Measurements from ENCODE around the gene SNU13.
"Not testable (repeated sequence)": the region's sequence is repeated elsewhere in the genome, so short reads cannot be mapped to it uniquely, and the experiment has no call there.

The SNU13 gene

DNA sequence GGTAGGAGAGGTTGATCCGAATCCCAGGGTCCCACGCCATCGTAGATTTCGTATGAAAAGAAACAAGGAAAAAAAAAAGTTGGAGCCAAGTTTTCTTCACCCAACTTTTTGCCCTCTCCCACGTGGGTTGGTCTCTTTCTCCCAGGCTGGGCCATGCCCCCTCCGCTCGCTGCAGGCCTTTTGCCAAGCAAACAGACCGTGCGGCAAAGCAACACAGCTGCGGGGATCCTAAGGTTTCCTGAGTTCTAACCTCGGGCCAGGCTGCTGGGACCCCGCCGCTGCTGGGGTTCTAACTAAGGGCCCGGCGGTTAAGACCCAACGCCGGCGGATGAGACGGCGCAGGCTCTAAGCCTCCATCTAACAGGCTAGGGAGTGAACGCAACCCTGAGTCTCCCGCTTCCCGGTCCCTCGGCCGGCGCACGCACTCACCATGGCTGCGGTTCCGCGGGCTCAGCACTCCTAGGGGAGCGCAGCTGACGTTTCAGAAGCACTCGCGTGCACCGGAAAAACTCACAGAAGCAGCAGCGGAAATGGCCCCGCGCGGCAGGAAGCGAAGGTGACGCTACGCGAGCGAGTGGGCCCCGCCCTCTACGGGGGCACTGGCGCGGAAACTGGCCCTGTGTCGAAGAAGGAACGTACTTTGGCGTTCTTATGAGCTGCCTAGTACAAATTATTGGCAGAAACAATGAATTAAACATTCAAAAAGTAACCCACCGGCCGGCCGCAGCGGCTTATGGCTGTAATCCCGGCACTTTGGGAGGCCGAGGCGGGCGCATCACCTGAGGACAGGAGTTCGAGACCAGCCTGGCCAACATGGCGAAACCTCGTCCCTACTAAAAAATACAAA lies at the start of gene SNU13:
SNU13 (minus strand) TSS at position 503 of the 847 bp plus-strand sequence; CDS start at position 432, 71 bp downstream.
- FAIRE-seq: no peak

DNA sequence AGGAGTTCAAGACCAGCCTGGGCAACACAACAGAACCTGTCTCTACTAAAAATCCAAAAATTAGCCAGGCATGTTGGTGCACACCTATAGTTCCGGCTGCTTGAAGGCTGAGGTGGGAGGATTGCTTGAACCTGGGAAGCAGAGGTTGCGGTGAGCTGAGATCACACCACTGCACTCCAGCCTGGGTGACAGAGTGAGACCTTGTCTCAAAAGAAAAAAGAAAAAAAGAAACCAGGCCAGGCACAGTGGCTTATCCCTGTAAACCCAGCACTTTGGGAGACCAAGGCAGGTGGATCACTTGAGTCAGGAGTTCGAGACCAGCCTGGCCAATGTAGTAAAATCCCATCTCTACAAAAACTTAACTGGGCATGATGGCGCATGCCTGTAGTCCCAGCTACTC lies 44.6 kb upstream of the SNU13 start:
- not testable (repeated sequence) for FAIRE-seq

DNA sequence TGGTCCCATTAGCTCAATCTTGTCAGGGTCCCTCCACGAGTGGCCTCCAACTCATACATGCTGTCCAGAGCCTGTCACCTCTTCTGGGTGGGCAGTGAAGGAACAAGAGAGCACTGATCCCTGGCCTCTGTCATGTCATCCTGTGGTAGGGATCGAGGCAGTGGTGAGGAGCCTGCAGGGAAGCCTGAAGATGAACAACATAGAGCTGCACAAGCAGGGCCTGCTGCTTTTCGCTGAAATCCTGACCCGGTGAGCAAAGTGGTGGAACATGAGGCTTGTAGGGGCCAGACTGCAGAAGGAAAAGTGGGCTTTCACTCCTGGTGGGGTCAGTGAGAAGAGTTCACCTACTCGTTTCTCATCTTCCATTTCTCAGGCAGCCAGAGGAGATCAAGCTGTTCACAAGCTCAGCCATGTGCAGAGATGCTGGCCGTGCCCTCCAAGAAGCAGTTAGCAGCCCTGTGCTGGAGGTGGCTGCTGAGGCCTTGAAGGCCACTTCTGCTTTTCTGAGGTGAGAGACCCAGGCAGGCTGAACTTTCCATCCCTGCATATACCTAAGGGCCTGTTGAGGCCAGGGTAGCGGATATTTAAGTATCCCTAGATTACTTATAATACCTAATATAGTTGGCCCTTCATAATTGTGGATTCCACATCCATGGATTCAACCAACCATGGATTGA lies 43.6 kb upstream of the SNU13 start:
- FAIRE-seq: no peak

DNA sequence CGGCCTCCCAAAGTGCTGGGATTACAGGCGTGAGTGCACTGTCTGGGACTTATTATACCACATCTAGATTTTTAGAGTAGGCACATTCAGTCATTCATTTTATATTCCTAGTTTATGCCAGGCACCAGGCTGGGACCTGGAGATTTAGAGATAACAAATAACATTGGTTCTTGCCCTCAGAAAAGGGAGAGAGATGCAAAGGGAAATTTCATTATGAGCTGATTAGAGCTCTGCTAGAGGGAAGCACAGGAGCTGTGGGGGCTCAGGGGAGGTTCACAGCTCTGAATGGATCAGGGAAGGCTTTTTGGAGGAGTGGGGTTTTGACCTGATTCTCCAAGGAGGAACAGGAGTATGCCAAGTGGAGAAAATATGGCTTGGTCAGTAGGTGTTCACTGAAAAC lies 42.9 kb upstream of the SNU13 start:
- FAIRE-seq: no peak

DNA sequence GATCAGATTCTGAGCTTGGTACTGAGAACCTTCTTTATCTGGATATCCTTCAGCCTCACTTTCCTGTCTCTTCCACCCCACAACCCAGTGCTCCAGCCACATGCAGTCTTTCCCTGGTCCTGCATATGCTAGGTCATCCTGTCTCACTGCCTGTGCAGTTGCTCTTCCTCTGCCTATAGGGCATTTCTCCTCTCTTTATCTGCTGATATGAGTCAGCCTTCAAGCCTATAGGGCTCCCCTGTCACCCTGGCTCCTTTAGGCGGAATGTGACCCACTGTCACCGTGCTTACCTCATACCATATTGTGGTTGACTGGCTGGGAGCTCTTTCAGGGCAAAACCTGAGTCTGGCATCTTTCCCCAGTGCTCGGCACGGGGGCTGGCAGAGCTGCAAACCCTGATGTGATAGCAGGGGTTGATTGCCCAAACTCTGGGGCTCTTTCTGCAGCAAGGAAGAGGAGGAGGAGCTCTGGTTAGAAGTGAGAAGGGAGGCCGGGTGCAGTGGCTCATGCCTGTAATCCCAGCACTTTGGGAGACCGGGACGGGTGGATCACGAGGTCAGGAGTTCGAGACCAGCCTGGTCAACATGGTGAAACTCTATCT lies 36.9 kb upstream of the SNU13 start:
- FAIRE-seq: no peak

DNA sequence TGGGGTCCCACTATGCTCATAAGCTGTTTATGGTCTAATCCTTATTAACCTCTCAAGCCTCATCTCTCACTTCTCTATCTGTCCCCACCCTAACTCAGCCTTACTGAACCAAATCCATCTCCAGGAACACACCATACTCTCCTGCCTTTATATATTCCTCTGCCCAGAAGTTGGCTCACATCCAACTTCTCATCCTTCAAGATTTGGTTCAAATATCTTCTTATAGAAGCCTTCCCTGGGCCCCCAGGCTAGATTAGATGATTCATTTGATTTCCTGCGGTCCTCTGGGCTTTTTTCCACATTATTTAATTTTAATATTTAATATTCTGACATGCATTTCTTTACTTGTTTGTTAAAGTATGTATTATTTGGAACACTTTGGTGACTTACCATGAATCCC lies 33.8 kb upstream of the SNU13 start:
- FAIRE-seq: no peak

DNA sequence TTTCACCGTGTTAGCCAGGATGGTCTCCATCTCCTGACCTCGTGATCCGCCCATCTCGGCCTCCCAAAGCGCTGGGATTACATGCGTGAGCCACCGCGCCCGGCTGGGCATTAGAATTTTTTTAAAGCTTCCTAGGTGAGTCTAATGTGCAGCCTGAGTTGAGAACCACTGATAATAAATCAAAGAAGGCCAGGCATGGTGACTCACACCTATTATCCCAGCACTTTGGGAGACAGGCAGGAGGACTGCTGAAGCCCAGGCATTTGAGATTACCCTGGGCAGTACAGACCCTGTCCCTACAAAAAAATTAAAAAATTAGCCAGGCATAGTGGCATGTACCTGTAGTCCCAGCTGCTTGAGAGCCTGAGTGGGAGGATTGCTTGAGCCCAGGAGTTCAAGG lies 24.3 kb upstream of the SNU13 start:
- FAIRE-seq: no peak

DNA sequence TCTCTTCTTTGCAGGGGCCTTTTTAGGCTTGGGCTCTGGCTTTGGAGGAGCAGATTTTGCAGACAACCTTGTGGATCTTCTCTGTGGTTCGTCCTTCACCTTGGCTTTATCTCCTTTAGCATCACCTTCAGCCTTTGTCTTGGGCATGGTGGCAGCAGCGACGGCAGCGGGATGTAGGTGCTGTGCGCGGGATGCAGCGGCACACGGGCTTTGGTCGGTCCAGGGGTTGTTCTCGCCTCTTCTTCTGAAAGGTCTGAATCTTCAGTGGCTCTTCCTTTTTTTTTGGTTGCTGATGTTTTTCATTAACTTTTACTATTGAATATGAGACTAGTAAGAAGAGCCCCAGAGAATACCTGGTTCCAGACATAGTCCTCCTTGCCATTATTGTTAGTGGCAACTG lies 20.7 kb upstream of the SNU13 start:
- FAIRE-seq: no peak

DNA sequence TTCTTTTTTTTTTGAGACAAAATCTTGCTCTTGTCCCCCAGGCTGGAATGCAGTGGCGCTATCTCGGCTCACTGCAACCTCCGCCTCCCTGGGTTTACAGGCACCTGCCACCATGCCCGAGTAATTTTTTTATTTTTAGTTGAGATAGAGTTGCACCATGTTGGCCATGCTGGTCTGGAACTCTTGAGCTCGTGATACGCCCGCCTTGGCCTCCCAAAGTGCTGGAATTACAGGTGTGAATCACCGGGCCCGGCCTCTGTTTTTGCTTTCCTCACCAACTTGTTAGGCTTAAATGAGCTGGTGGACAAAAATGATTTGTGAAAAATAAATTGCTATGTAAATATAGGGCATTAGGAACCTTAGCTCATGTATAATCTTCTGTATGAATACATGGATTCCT lies 14.1 kb upstream of the SNU13 start:
- FAIRE-seq: no peak

DNA sequence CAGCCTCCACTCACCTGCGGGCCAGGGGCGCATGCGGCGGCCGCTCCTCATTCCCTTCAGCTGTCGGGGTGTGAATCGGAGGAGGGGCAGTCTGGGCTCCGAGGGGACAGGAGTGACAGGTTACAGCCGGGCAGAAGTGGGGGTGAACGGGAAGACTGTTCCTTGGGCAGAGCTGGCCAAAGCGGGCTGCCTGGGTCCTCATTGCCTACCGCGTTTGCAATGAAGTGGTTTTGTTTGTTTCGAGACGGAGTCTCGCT lies 11.4 kb upstream of the SNU13 start:
- no peak for FAIRE-seq

DNA sequence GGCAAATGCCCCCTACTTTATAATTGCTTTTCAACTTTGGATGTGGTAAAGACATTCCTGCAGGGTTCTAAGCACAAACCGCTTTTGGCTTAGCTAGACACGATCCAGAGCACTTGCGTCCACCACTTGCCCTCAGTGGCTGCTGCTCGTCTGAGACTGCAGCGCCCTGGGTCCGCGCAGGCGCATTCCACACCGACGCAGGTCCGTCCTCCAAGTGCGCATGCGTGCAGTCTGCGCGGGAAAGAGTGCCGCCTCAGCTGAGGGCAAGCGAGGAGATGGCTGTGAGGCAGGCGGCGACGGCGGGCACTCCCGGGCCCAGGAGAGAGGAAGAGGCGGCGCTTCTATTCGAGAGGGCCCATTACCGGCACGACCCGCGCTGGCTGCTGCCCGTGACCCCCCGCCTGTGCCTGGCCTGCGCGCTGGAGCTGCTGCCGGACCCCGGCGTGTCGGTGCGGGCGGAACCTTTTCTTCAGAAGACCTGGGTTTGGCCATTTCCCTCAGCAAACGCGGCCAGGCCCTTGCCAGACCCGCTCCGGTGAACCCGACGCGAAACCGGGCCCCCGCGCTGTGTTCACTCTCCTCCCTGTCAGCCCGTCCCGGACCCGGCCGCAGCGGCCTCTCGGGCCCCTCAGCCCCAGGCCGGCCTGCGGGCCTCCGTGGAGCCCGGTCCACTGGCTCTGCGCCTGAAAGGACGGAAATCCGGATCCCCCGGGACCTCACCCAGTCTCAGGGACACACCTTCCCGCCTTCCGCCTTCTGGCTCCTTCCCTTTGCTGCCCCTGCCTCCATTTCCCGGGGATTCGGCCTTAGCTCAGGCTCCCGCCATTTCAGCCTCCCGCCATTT lies 10.8 kb upstream of the SNU13 start, which contains the start of gene MEI1:
MEI1 (plus strand) TSS at position 240 of the 844 bp plus-strand sequence; CDS start at position 276, 36 bp downstream.
- FAIRE-seq: no peak

DNA sequence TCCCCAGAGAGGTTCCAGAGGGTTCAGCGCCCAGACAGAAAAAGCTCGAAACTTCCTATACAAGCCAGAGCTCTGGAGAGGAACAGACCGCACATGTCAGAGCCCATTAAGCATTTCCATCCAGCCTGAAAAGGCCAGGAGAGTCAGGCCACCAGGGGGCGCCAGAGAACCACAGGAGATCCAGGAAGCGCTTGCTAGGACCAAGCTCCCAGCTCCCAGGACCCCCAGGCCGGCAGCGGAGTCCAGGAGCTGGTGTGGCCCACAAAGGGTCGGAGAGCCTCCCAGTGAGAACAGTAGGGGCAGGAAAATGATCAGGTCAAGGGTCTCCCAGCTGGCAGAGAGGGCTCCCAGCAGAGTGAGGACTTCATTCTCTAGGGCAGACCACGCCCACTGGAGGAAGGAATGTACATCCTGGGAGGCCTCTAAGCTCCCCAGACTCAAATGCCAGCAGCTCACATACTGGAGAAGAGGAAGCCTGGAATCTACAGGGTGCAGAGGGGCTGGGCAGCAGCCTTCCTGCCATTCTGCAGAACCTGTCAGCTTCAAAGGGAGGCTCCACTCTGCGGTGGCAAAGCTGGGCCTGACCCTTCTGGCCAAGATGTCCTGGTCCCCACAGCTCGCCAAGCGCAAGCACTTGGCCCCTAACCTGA lies 8.6 kb upstream of the SNU13 start:
- no peak for FAIRE-seq

DNA sequence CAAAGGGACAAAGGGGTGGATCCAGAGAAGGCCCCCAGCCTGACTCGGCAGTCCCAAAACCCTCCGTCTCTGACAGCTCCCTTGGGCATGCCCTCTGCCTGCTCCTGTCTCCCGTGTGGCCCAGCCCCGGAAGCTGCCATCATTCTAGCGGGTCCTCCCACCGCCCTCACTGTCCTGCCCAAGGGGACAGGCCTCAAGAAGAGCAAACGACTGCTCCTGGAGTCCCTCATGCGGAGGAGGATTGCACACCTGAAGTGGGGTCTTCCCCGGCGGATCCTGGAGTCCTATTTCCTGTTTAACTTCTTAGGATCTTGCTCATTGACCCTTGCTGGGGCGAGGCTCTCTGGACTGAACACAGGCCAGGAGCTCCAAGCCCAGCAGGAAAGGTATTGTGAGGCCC lies 8.0 kb upstream of the SNU13 start:
- no peak for FAIRE-seq

DNA sequence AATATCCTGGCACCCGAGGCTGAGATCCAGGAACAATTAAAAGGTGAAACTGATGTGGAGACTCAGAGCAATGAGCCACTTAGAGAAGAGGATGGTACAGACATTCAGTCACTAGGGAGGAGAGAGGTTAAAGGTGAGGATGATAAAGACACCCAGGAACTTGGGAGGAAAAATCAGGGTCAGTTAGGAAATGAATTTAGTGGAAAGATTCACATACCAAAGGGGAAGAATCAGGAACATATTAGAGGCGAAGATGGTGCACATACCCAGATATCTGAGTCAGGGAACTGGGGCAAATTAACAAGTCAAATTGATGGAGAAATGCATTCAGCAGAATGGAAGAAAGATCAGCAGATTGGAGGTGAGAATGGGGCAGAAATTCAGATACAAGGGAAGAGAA lies 6.5 kb upstream of the SNU13 start:
- no peak for FAIRE-seq

DNA sequence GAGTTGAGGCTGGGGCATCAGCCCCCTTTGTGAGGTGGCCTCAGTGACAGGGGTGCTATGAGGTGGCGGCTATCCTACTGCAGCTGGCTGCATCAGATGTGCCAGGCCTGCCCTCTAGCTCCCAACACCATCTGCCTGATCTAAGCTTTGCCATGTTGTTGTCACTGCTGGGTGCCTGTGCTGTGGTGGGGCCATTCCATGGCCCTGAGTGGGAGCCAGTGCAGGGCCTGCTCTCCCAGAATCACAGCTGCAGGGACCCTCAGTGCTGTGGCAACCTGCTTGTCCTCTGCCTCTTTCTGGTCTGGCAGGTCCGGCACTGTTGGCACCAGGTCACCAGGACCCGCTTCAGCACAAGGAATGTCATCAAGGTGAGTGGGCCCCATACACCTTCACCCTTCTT lies 1.8 kb upstream of the SNU13 start:
- no peak for FAIRE-seq

DNA sequence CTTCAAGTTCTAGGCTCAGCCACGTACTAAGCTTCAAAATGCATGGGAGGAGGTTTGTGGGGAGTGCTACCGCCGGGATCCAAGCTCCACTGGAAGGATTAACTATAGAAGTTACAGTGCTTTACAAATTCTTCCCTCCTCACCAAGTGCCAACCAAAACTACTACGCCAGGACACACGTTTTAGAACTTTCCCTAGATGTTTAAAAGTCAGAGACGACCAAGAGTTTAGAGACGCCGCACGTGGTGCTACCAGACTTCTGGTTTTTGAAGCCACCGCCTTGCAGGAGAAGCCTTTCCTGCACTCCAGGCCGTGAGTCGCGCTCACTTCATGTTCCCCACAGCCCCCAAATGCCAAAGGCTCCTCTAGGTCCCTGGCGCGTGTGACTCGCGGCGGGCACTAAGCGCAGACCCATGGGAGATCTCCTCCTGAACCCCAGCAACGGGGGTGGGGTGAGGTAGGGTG lies 734 bp downstream of the SNU13 start:
- no peak for FAIRE-seq

DNA sequence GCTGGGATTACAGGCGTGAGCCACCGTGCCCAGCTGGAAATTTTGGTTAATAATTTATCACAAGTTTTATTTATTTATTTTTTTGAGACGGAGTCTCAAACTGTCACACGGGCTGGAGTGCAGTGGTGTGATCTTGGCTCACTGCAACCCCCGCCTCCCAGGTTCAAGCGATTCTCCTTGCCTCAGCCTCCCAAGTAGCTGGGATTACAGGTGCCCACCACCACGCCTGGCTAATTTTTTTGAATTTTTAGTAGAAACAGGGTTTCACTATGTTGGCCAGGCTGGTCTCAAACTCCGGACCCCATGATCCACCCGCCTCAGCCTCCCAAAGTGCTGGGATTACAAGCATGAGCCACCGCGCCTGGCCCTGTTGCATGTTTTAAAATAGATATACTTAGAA lies 1.8 kb downstream of the SNU13 start:
- FAIRE-seq: not testable (repeated sequence)

DNA sequence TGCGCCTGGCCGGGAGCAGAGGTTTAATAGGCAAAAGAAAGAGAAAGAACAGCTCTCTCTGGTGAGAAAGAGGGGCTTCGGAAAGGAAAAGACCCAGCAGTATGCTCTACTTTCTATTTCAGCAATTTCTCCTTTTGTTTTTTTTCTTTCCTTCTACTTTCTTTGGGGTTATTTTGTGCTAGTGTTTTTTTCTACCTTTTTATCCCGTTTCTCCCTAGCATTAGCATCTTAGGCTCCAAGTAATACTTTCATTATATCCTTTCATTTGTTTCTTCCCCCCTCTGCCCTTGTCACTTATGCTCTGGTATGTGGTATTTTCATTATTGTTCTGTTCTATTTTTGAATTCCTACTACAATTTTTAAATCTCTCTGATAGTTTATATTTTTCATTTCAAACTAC lies 4.5 kb downstream of the SNU13 start:
- FAIRE-seq: peak; percentile 5

DNA sequence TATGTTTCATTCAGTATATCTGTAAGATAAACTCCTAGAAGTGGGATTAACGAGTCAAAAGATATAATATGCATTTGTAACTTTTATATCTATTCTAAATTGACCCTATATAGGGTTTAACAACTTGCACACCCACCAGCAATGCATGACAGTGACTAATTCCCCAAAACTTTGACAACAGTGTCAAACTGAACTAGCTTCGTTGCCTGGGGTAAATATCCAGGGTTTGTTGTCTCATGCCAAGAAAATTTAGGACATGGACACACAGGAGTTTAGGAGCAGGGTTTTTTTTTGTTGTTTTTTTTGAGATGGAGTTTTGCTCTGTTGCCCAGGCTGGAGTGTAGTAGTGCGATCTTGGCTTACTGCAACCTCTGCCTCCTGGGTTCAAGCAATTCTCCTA lies 5.1 kb downstream of the SNU13 start:
- no peak for FAIRE-seq

DNA sequence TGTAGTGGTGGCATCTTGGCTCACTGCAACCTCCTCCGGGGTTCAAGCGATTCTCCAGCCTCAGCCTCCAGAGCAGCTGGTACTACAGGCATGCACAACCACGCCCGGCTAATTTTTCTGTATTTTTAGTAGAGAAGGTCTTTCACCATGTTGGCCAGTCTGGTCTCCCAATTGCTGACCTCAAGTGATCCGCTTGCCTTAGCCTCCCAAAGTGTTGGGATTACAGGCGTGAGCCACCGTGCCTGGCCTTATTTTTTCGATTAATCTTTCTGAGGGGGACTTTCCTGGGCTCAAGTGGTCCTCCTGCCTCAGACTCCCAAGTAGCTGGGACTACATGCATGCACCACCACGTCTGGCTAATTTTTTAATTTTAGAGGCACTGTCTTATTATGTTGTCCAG lies 5.6 kb downstream of the SNU13 start:
- no peak for FAIRE-seq

DNA sequence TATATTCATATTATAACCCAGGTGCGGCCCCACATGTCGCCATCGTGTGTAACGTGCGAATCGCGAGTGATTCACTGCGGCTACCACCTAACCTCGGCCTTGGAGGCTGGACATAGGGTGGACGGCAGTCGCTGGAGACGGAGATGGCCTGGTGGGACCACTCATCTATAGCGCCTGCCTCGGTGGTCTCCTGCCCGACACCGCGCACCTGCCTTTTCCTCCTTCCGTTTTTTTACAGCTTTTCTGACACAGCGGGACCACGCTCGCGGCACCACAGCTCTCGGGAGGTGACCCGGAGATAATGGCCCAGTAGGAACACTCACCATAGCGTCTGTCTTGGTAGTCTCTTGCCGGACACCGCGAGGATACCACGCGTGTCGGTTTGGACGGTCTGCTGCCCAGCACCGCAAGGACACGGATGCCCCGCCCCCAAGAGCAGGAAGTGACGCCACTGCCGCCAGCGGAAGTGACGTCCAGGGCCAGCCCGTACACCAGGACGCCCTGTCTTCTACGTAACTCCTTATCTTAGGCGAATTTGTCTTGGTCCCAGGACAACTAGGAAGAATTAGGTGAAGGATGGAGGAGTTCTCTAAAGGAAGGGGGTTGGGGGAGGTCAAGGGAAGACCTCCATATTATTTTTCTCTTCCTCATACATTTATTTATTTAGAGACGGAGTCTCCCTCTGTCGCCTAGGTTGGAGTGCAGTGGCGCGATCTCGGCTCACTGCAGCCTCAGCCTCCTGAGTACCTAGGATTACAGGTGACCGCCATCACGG lies 6.4 kb downstream of the SNU13 start:
- no peak for FAIRE-seq

DNA sequence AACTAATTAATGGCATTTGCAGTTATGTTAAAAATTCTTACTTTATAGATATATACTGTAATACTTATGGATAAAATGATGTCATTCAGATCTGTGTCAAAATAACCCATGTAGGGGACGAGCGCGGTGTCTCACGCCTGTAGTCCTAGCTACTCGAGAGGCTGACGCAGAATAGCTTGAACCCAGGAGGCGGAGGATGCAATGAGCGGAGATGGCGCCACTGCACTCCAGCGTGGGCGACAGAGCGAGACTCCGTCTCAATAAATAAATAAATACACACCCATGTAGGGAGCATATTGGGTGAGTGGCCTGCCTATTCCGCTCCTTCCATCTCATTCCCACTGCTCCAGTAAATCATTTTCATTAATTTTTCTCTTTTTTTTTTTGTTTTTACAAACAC lies 7.1 kb downstream of the SNU13 start:
- FAIRE-seq: no peak

Data from colon (tissue), 2 donors.